ENCODE measurements around the gene OGFOD1.

DNA sequence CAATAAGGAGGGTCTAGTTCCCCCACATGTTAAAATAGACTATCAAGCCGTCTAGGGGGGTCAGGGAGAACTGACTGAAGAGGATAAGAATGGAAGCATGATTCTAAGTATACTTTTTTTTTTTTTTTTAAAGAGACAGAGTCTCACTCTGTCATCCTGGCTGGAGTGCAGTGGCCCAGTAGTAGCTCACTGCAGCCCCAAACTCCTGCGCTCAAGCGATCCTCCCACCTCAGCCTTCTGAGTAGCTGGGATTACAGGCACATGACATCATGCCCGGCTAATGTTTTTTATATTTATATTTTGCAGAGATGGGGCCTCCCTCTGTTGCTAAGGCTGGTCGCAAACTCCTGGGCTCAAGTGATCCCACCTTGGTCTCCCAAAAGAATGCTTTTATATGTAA lies 40.2 kb upstream of the OGFOD1 start:
- TF ChIP-seq, protein P1, sequence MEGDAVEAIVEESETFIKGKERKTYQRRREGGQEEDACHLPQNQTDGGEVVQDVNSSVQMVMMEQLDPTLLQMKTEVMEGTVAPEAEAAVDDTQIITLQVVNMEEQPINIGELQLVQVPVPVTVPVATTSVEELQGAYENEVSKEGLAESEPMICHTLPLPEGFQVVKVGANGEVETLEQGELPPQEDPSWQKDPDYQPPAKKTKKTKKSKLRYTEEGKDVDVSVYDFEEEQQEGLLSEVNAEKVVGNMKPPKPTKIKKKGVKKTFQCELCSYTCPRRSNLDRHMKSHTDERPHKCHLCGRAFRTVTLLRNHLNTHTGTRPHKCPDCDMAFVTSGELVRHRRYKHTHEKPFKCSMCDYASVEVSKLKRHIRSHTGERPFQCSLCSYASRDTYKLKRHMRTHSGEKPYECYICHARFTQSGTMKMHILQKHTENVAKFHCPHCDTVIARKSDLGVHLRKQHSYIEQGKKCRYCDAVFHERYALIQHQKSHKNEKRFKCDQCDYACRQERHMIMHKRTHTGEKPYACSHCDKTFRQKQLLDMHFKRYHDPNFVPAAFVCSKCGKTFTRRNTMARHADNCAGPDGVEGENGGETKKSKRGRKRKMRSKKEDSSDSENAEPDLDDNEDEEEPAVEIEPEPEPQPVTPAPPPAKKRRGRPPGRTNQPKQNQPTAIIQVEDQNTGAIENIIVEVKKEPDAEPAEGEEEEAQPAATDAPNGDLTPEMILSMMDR (IDR thresholded peaks at IDR 0.05): no peak
- no peak for TF ChIP-seq ZFX (IDR thresholded peaks at IDR 0.05; ENCODE audit: borderline replicate concordance)

Data from 22Rv1 (cell line).